ENCODE data around the gene CHST10.
"Not testable (repeated sequence)": the region's sequence is repeated elsewhere in the genome, so short reads cannot be mapped to it uniquely, and the experiment has no call there.

CHST10 gene

DNA sequence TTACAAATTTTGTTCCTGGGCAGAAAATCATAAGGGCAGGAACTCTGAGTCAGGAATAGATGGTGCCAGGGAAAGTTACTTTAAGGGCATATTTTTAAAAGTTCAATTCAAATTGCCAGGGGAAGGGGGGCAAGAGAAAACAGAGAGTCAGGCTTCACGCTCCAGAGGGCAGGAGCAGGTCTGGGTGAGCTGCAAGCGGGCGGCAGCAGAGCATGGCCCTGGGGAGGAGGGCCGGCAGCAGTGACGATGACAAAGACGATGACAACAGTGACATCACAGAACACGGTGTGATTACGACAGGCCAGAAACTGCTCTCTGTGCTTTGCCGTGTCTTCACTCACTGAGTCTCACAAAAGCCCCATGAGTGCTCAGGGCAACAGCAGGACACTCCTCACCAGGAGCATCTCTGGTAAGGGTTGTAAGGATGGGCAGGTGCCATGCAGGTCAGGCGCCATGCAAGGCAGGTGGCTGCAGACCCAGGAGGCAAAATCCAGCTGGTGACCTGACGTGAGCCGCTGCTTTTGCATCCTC is 23.3 kb downstream of the CHST10 start:
- DNase-seq (ENCODE audit: low read depth, low spot score) = no peak

DNA sequence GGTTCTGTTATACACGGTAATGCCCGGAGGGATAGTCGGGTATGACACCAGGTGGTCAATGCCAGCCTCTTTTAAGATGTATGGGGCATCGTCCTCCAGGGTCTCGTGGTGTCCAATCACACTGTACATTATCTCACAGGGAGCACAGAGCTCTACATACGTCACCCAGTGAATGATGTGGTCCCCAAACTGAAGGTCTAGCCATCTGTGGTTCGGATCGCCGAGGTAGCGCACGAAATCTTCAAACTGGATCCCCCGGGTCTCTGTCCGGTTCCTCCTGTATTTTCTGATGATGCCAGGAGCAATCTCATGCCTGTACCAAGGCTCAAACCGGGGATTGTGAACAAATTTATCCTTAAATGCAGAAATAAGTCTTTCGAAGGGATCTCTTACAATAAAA is 24.1 kb downstream of the CHST10 start:
- DNase-seq (ENCODE audit: low read depth, low spot score) = no peak

GRCh38 chr2:100392715-100393114 is 24.8 kb downstream of the CHST10 start:
- no peak for DNase-seq (ENCODE audit: low read depth, low spot score)

DNA sequence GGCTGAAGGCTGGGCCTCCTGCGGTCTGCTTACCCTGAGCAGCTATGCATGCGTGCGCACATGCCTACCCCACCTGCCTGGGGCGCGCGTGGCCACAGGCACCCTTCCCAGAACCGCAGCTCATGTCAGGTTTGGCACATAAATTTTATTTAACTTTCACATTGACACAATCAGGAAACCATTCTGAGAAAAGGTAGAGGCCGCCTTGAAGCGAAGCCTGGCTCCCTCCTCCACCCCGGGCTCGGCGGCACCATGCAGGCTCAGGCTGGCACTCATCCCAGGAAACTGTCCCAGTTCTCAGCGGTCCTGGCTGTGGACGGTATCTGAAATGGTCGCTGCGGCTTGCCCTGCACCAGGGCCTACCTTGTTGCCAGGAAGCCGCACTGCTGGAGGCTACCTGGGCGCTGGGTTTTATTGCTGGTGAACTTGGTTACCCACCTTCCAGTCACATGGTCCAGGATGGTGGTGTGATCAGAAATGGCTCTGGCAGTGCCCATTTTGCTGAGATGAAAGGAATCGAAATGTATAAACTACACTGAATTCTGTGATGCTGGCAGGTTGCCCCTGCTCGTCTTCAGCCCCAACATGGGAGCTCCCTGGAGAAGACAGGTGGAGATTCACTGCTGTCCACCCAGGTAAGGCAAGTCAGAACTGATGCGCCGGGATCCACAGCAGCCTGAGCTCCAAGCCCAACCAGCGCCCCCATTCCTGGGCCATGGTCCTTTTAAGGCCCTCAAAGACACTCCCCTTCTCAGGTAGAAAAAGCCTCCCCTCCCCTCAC is 25.5 kb downstream of the CHST10 start:
- DNase-seq (ENCODE audit: low read depth, low spot score) = no peak

DNA sequence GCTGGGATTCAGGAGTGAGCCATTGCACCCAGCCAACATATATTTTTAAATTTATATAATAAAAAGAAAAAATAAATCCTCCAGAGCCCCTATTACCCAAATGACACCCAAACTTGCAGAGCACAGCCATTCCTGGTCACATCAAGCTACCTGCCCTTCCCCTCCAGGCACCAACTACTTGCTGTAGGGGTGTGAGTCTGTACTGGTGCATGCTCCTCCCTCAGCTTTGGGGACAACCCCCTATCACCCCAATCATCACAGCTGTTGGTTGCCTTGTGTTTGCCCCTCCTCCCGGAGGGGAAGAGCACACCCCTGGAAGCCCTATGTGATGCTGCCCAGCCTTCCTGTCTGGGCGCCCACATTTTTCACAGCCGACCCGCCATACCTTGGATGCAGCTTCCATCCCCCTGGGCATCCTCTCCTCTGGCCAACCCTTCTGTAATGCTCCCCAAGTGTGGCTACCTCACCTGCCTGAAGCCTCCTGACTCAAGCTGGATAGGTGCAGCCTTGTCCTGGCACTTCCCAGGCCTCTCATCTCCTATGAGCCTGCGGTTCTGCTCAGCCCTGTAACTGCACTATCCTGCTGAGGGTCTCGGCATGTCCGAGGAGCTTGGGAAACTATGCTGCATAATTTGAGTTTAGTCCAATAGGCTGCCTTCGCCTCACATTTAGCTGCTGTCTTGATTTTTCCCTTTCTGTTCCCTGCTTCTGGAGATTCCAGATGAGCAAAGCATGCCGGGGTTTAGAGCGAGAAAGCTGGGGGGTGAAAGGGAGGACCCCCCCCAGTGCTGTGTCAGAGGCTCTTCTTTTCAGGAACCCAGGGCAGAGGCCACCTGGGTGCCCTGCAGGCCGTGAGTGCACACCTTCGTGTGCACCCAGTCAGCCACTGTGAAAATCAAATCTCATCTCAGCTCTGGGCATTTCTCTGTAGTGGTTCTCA is 27.2 kb downstream of the CHST10 start:
- DNase-seq (ENCODE audit: low read depth, low spot score) = no peak

GRCh38 chr2:100388703-100389102 is 28.8 kb downstream of the CHST10 start:
- DNase-seq (ENCODE audit: low read depth, low spot score) = no peak

DNA sequence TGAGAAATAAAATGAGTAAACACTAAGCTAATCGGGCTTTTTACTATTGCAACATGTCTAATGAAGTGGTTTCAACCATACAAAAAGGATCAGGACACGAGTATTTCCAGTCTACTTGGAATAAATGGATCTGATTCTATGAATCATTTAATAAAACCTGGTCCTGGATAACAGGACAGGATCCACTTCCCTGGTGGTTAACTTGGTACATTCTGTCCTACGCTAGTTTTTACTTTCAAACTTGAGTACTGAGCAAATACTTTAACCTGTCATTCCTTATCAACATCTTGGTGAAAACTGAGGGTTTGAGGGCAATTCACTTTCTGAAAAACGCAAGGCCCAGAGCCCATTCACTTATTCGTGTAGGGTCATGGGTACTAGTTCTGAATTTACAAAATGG is 33.5 kb downstream of the CHST10 start:
- no peak for DNase-seq (ENCODE audit: low read depth, low spot score)

DNA sequence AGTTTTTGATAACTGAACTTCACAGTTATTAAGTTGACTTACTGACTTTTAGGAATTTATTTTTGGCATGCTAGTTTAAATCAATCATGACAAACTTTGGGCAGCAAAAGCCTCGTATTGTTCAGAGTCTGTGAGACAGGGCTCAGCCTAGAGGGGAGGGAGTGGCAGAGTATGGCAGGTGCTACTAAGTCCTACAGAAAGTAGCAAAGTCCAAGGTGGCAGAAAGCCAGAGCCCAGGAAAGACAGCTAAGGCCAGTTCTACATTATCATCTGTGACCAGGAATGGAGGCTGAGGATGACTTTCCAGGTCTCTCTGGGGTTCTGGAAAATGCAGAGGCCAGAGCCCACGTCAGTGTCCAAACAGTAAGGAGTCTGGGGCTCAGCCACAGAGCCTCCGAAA is 34.2 kb downstream of the CHST10 start:
- DNase-seq (ENCODE audit: low read depth, low spot score) = no peak

- DNase-seq (ENCODE audit: low read depth, low spot score) = peak; percentile 29
These were observed 36.2 kb downstream of the CHST10 start for GRCh38 chr2:100381240-100381639.

GRCh38 chr2:100380681-100381080 is 36.8 kb downstream of the CHST10 start:
- no peak for DNase-seq (ENCODE audit: low read depth, low spot score)

GRCh38 chr2:100376836-100377235 is 40.6 kb downstream of the CHST10 start:
- no peak for DNase-seq (ENCODE audit: low read depth, low spot score)

DNA sequence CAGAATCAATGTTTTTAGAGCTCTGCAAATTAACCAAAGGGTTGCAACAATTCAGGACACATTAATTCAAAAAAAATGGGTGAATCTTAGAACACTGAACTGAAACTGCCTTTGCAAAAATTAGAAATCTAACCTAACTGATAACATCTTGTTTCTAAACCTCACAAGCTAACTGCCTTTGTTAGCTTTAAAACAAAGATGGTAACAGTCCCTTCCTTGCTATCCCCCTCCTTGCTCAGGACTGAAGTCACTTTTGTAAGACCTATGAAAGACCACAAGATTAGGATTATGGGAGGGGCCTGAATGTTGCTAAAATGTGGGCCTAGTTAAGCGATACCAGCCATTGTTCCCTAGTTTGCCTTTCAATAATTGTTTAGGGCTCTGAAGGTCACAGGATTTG is 50.3 kb downstream of the CHST10 start:
- no peak for DNase-seq (ENCODE audit: low read depth, low spot score)

- no peak for DNase-seq (ENCODE audit: low read depth, low spot score)
These were observed 52.0 kb downstream of the CHST10 start for GRCh38 chr2:100365434-100365833.

DNA sequence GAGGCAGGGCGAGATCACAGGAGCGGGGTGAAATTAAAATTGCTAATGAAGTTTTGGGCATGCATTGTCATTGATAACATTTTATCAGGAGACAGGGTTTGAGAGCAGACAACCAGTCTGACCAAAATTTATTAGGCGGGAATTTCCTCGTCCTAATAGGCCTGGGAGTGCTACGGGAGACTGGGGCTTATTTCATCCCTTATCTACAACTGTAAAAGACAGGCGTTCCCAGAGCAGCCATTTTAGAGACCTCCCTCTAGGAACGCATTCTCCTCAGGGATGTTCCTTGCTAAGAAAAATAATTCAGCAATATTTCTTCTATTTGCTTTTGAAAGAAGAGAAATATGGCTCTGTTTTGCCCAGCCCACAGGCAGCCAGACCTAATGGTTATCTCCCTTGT is 55.2 kb downstream of the CHST10 start:
- not testable (repeated sequence) for DNase-seq (ENCODE audit: low read depth, low spot score)

GRCh38 chr2:100359576-100359975 is 57.9 kb downstream of the CHST10 start:
- no peak for DNase-seq (ENCODE audit: low read depth, low spot score)

GRCh38 chr2:100358554-100358953 is 58.9 kb downstream of the CHST10 start:
- DNase-seq (ENCODE audit: low read depth, low spot score) = no peak

DNA sequence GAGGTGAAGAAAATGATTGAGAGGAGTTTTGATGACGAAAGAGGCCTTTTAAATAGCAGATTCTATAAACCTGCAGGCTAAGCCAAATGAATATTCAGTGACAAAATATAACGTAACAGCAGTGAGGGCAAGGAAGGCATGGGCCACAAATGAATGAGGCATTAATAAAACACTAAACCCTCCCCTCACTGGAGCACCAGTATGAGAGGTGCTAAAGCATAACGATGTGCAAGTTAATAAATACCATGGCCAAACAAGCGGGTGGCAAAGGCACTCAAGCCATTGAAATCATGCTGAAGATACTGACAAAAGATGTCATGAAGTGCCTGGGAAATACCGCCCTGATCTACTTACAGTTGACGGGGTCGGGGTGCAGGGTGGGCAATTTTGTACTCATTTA is 64.9 kb downstream of the CHST10 start:
- no peak for DNase-seq (ENCODE audit: low read depth, low spot score)

GRCh38 chr2:100350661-100351185 is 66.7 kb downstream of the CHST10 start:
- DNase-seq (ENCODE audit: low read depth, low spot score) = no peak

DNA sequence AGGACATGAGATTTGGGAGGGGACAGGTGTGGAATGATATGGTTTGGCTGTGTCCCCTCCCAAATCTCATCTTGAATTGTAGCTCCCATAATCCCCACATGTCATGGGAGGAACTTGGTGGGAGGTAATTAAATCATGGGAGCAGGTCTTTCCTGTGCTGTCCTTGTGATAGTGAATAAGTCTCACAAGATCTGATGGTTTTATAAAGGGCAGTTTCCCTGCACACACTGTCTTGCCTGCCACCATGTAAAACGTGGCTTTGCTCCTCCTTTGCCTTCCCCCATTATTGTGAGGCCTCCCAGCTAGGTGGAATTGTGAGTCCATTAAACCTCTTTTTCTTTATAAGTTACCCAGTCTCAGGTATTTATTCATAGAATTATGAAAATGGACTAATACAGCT is 72.3 kb downstream of the CHST10 start:
- DNase-seq (ENCODE audit: low read depth, low spot score) = not testable (repeated sequence)

DNA sequence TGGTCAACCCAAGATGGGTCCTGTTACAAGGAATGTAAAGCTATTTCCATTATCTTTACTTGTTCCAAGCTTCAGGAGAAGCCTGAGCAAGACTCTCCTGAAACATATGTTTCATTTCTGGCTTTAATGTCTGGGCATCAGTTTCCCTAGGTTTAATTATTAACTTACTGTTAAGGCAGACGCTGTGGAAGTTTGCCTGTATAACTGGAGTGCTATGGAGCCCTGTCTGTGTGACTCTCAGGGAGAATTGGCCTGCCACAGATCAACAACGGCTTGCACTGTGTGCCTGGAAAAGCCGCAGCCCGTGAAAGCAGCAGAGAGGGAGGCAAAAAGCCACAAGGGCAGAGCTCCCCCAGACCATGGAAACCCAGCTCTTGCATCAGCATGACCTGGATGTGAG is 73.0 kb downstream of the CHST10 start:
- no peak for DNase-seq (ENCODE audit: low read depth, low spot score)

GRCh38 chr2:100342466-100342865 is 75.0 kb downstream of the CHST10 start:
- not testable (repeated sequence) for DNase-seq (ENCODE audit: low read depth, low spot score)

Measured in activated naive CD8-positive, alpha-beta T cell treated with anti-CD3 and anti-CD28 coated beads, Interleukin-2, amount 50 U/mL, for 16 hours (primary cell).